Left ventricle myocardium superior (tissue), 1 donor: ENCODE measurements around the gene CYB561D2. TPM values are rescaled to one million over a fixed set of nuclear protein-coding genes. Genes with fewer than 3 reads are reported as not detected.

ENCODE experiments used
- total RNA-seq: library from RNA; stranded (reverse); fragmentation: NEBNext Ultra II Directional; extraction: Animal tissue kit (Norgen Biotek cat#: 25700); gene quantifications from one replicate; pipeline ENCODE4 v1.2.1, GENCODE V29; 2021
- donor health status: DM: no; HTN: yes; CAD: no; lungs with severe emphysema.

CYB561D2 gene
- total RNA-seq, 1 donor from 2014 or later = 5.2 TPM

Other genes starting within 250 kb of the CYB561D2 start
- 11.4 TPM for gene SEMA3F, start 195.5 kb upstream of the CYB561D2 start, total RNA-seq
- gene GNAT1, start 159.3 kb upstream of the CYB561D2 start, total RNA-seq = not detected
- 10.4 TPM for gene SLC38A3, start 145.6 kb upstream of the CYB561D2 start, total RNA-seq
- gene GNAI2, start 114.7 kb upstream of the CYB561D2 start, total RNA-seq = 137 TPM
- gene SEMA3B, start 81.7 kb upstream of the CYB561D2 start, total RNA-seq = 20.6 TPM
- 31.6 TPM for gene LSMEM2, start 71.8 kb upstream of the CYB561D2 start, total RNA-seq
- 79.3 TPM for gene IFRD2, start 58.4 kb upstream of the CYB561D2 start, total RNA-seq
- 0.92 TPM for gene HYAL3, start 51.5 kb upstream of the CYB561D2 start, total RNA-seq
- gene NAA80, start 51.5 kb upstream of the CYB561D2 start, total RNA-seq = 6.7 TPM
- 70.0 TPM for gene HYAL1, start 47.3 kb upstream of the CYB561D2 start, total RNA-seq
- 36.0 TPM for gene HYAL2, start 28.1 kb upstream of the CYB561D2 start, total RNA-seq
- gene TUSC2, start 22.6 kb upstream of the CYB561D2 start, total RNA-seq = 30.7 TPM
- 10.5 TPM for gene RASSF1, start 10.0 kb upstream of the CYB561D2 start, total RNA-seq
- 0.07 TPM for gene ZMYND10, start 5.1 kb upstream of the CYB561D2 start, total RNA-seq
- 16.8 TPM for gene NPRL2, start 87 bp upstream of the CYB561D2 start, total RNA-seq
- 27.4 TPM for gene TMEM115, start 8.7 kb downstream of the CYB561D2 start, total RNA-seq
- gene CACNA2D2, start 152.8 kb downstream of the CYB561D2 start, total RNA-seq = 2.8 TPM
- 51.0 TPM for gene C3orf18, start 216.9 kb downstream of the CYB561D2 start, total RNA-seq
- gene HEMK1, start 218.7 kb downstream of the CYB561D2 start, total RNA-seq = 15.3 TPM